ENCODE measurements around the gene CD101. TPM values are rescaled to one million over a fixed set of nuclear protein-coding genes. Genes with fewer than 3 reads are reported as not detected.
A peak's percentile ranks its signal among the peaks of the same experiment; 100 is the strongest.

Gene CD101
- total and polyA plus RNA-seq, 2 of the 8 experiments (the other 6 are each of a cell fraction or from before 2014, with no cell fraction given) = 1.1 to 1.2 TPM

- no peaks in the 10 kb centered on the region for H3K36me3 ChIP-seq (ENCODE audit: control insufficient read depth in 2 of 4, insufficient read depth in 4 of 4, low read length in 3 of 4)
- H3K56ac ChIP-seq (replicated peaks; ENCODE audit: insufficient read length, low read depth, low read length) = no peak overlapping the region
- no peak overlapping the region for H4K5ac ChIP-seq (ENCODE audit: insufficient read length, low read depth, low read length)
- 0 out of 2 replicates have a peak overlapping the region, but pooled peaks have one; percentile 22 for H2BK20ac ChIP-seq (ENCODE audit: low read length)
- no peak overlapping the region for H2AK5ac ChIP-seq (ENCODE audit: low read depth, low read length)
- no peak overlapping the region for H2BK12ac ChIP-seq (ENCODE audit: low read depth, low read length)
- TF ChIP-seq CTBP2 (IDR thresholded peaks at IDR 0.05; ENCODE audit: borderline replicate concordance, insufficient read depth, insufficient read length, low read length) (no peak), RFX5 (IDR thresholded peaks at IDR 0.05; ENCODE audit: borderline replicate concordance, low read depth, low read length) (no peak), GABPA (IDR thresholded peaks at IDR 0.05; ENCODE audit: borderline replicate concordance, insufficient read depth, low read length) (no peak), TCF12 (IDR thresholded peaks at IDR 0.05; ENCODE audit: low read depth, low read length) (no peak), SUZ12 (IDR thresholded peaks at IDR 0.05; ENCODE audit: low read length) (no peak), ZNF274 (IDR thresholded peaks at IDR 0.05; ENCODE audit: borderline replicate concordance, extremely low read depth, low read length) (no peak), TAF1 (IDR thresholded peaks at IDR 0.05; ENCODE audit: low read depth, low read length) (no peak), TBP (IDR thresholded peaks at IDR 0.05; ENCODE audit: low read depth, low read length) (no peak), SP4 (IDR thresholded peaks at IDR 0.05; ENCODE audit: low read length) (no peak), POLR2AphosphoS5 (IDR thresholded peaks at IDR 0.05; ENCODE audit: low read depth, low read length) (no peak), NANOG (IDR thresholded peaks at IDR 0.05; ENCODE audit: insufficient read depth, low read depth, low read length, poor library complexity, severe bottlenecking) (no peak), JUN (IDR thresholded peaks at IDR 0.05; ENCODE audit: low read depth, low read length) (no peak)
- H3K9me3 ChIP-seq (ENCODE audit: insufficient read depth in 2 of 2, low read depth in 1 of 2, low read length in 1 of 2) = no peaks in the 10 kb centered on the region
- no peak overlapping the region for H2BK120ac ChIP-seq (replicated peaks; ENCODE audit: low read depth, low read length)
- no peak overlapping the region for H2BK15ac ChIP-seq (ENCODE audit: low read length)
- no peak overlapping the region for H3K9ac ChIP-seq (replicated peaks in 1 of 4; ENCODE audit: extremely low read depth in 1 of 4, low read depth in 3 of 4, low read length in 3 of 4)
- H3K18ac ChIP-seq (ENCODE audit: extremely low read depth, low read length) = no peak overlapping the region
- H3K79me1 ChIP-seq (ENCODE audit: low read depth, low read length) = no peaks in the 10 kb centered on the region
- no peaks in the 10 kb centered on the region for H4K20me1 ChIP-seq (replicated peaks in 1 of 2; ENCODE audit: control insufficient read depth in 1 of 2, insufficient read depth in 2 of 2, low read length in 2 of 2)
- no peak overlapping the region for H3K23ac ChIP-seq (ENCODE audit: insufficient read length)
- H4K8ac ChIP-seq (ENCODE audit: extremely low read depth, insufficient read depth, low read length) = no peak overlapping the region
- H3K4me3 ChIP-seq (ENCODE audit: extremely low read depth in 1 of 4, insufficient read depth in 2 of 4, low read depth in 3 of 4, low read length in 4 of 4) = no peak overlapping the region
- no peak overlapping the region for H2AFZ ChIP-seq (ENCODE audit: low read length)
- H3K4me2 ChIP-seq (ENCODE audit: insufficient read depth in 1 of 2, low read depth in 2 of 2, low read length in 2 of 2) = no peak overlapping the region
- no peak overlapping the region for H3K4ac ChIP-seq (replicated peaks; ENCODE audit: insufficient read length, low read depth, low read length)
- H3K4me1 ChIP-seq (replicated peaks in 1 of 4; ENCODE audit: control insufficient read depth in 3 of 4, insufficient read depth in 4 of 4, low read length in 3 of 4) = peaks cover 0 to 6% (median 0%) of the 10 kb centered on the region in 4 experiments; a peak in 2 of 7 replicates
- WGBS, 2 experiments (ENCODE audit: extremely low coverage in 1 of 2, insufficient coverage in 1 of 2, insufficient read length in 1 of 2, insufficient replicate concordance in 2 of 2, low coverage in 1 of 2, low lambda C conversion rate in 2 of 2, missing lambda C conversion rate in 1 of 2) = 83% methylated on average over 10 of the region's 11 CpGs; no CpG with 5 or more reads in 1 of the 2 experiments
- H3K27me3 ChIP-seq (replicated peaks in 1 of 4; ENCODE audit: control insufficient read depth in 3 of 4, extremely low read depth in 1 of 4, insufficient read depth in 3 of 4, low read length in 3 of 4) = no peaks in the 10 kb centered on the region
- no peak overlapping the region for H2BK5ac ChIP-seq (ENCODE audit: low read depth, low read length)
- no peaks in the 10 kb centered on the region; the same call in 1 of the 2 replicates for H3K23me2 ChIP-seq (ENCODE audit: low read depth, low read length)
- FAIRE-seq (no peak), DNase-seq (ENCODE audit: low read depth in 1 of 2, low spot score in 2 of 2) (no peak)
- no peak overlapping the region for H3K27ac ChIP-seq (ENCODE audit: low read depth, low read length)
- peaks cover 0 to 3% of the 10 kb centered on the region in 2 experiments; a peak in 1 of 4 replicates for H3K79me2 ChIP-seq (ENCODE audit: control insufficient read depth in 1 of 2, insufficient read depth in 2 of 2, low read length in 2 of 2)
- POLR2A ChIA-PET (ENCODE audit: partially characterized antibody) = no interaction called here
- CTCF ChIA-PET (ENCODE audit: partially characterized antibody) = interaction anchor here (1.1 kb wide), 1 partner anchor 305 kb away, joined by 3 read pairs; no protein-coding TSS in a partner anchor
- H4K91ac ChIP-seq (replicated peaks; ENCODE audit: insufficient read length, low read length) = no peak overlapping the region
- no peak overlapping the region for H3K14ac ChIP-seq (ENCODE audit: insufficient read length)
Measured at GRCh38 chr1:117032681-117033539, 31.4 kb downstream of the CD101 start.
